Prostate gland (tissue), 2 donors: ENCODE measurements around the gene PGP. TPM values are rescaled to one million over a fixed set of nuclear protein-coding genes. Genes with fewer than 3 reads are reported as not detected.
A peak's percentile ranks its signal among the peaks of the same experiment; 100 is the strongest.

Experiments used
- DNase-seq: peaks from one replicate; pipeline ENCODE4 v3.0.0-alpha.2; 2019; ENCODE audit warnings: low spot score
- H3K27ac ChIP-seq, 2 donors: fragments of 200-600 bp; sonication (generic); 2 replicates each; pipeline ENCODE4 v1.5.1; 2017 to 2019
- H3K27me3 ChIP-seq: fragments of 200-600 bp; sonication (generic); replicated peaks from 2 replicates; pipeline ENCODE4 v1.5.1; 2019; ENCODE audit not compliant: insufficient read depth
- H3K36me3 ChIP-seq, 2 donors: fragments of 200-600 bp; sonication (generic); 1 replicate in 1 of 2; 2 replicates in 1 of 2; pipeline versions ENCODE4 v1.5.1 to v1.8.1; 2017 to 2019
- H3K4me1 ChIP-seq: fragments of 200-600 bp; sonication (generic); replicated peaks from 2 replicates; pipeline ENCODE4 v1.5.1; 2019
- H3K4me3 ChIP-seq, 2 donors: fragments of 200-600 bp; sonication (generic); 2 replicates each; pipeline ENCODE4 v1.5.1; 2017 to 2019
- H3K9me3 ChIP-seq: fragments of 200-600 bp; sonication (generic); 2 replicates; pipeline ENCODE4 v1.5.1; 2017
- CTCF ChIP-seq, 4 experiments: fragments of 200-600 bp in 2 of 4; fragments of 450-650 bp in 2 of 4; sonication (generic) in 2 of 4; IDR thresholded peaks; 1 replicate in 3 of 4; 2 replicates in 1 of 4; pipeline ENCODE4 v1.5.1; 2016 to 2019; ENCODE audit warnings: antibody characterized with exemption in 4 of 4, mild to moderate bottlenecking in 2 of 4, moderate library complexity in 2 of 4
- POLR2A ChIP-seq: fragments of 450-650 bp; IDR thresholded peaks from one replicate; pipeline ENCODE4 v1.6.1; 2016; ENCODE audit warnings: antibody characterized with exemption, mild to moderate bottlenecking
- POLR2AphosphoS5 ChIP-seq: sonication (generic); formaldehyde crosslinking; IDR thresholded peaks from one replicate; pipeline ENCODE4 v1.6.1; 2017; ENCODE audit warnings: antibody characterized with exemption
- WGBS: methylation state at CpG from one replicate; pipeline ENCODE4 v1.1.5; 2018; 5-methylcytosine and 5-hydroxymethylcytosine counted together
- intact Hi-C: fragments of 100-400 bp; cut with DNase I; formaldehyde crosslinking; loops from one replicate; pipeline ENCODE4 v1.14.2; 2022
- total RNA-seq, 2 donors: library from RNA; depleted of rRNA; stranded (reverse); fragments of >200 nt; gene quantifications; one replicate each; pipeline ENCODE4 v1.1.0, GENCODE V29; 2016

PGP gene
- total RNA-seq, 2 donors from 2014 or later = 12.7 to 23.7 TPM

DNA sequence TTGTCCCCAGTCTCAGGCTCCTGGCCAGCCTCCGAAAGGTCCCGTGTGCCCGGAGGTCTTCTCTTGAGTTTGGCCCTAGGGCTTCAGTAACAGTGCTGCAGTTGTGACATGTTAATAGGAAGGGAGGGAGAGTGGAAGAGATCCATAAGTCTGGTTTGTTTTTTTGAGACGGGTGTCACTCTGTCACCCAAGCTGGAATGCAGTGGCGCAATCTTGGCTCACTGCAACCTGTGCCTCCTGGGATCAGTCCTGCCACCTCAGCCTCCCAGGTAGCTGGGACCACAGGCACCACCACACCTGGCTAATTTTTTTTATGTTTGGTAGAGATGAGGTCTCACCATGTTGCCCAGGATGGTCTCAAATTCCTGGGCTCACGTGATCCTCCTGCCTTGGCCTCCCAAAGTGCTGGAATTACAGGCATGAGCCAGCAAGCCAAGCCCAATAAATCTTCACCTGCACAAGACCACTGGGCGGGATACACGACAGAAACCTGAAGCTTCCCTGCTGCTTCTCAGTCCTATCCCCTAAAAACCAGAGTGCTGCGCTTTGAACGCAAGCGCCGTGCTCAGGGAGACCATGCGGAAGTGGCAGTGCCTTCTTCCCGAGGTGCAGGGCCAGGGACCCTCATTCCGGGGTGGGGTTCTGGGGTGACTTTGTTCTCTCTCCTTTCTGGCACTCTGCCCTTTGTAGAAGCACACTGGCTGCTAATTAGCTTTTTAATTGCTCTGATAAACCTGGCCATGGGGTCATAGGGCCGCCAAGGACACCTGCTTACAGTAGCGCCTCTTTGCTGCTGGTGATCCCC is 48.2 kb downstream of the PGP start:
- no peak for DNase-seq
- intact Hi-C loops = no loop called here
- Histone ChIP-seq H3K27me3 (no peaks in the 10 kb centered on the region), H3K9me3 (no peaks in the 10 kb centered on the region), H3K4me3 (no peak overlapping the region), H3K4me1 (peaks cover 13% of the 10 kb centered on the region), H3K27ac (no peak overlapping the region), H3K36me3 (peaks cover 0 to 4% of the 10 kb centered on the region in 2 donors)
- TF ChIP-seq CTCF (IDR thresholded peaks at IDR 0.05) (no peak), POLR2AphosphoS5 (no peak), POLR2A (no peak)
- 84% methylated on average over 17 of the region's 17 CpGs for WGBS

DNA sequence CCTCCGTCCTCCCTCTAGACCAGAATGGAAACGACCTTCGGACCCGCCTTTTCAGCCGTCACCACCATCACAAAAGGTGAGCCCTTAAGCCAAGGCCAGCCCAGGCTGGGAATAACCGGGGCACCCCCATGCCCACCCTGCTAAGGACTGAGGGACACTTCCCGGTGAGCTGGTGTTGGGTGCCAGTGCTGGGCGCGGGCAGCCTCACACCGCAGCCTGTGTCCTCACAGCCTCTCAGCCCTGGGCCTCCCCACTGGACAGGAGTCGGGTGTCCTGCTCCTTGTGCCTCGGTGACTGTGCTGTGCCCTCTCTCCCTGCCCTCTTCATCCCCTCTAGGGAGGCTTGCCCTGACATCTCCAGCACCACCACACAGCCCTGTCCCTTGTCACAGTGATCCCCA is 48.8 kb downstream of the PGP start:
- no peak for DNase-seq
- Histone ChIP-seq H3K4me1 (peaks cover 13% of the 10 kb centered on the region), H3K36me3 (peaks cover 0 to 4% of the 10 kb centered on the region in 2 donors), H3K4me3 (no peak overlapping the region), H3K9me3 (no peaks in the 10 kb centered on the region), H3K27me3 (no peaks in the 10 kb centered on the region), H3K27ac (no peak overlapping the region)
- intact Hi-C loops = no loop called here
- TF ChIP-seq POLR2AphosphoS5 = no peak
- no peak for TF ChIP-seq CTCF (IDR thresholded peaks at IDR 0.05)
- TF ChIP-seq POLR2A = no peak
- WGBS = over 99% methylated on average over 12 of the region's 12 CpGs

DNA sequence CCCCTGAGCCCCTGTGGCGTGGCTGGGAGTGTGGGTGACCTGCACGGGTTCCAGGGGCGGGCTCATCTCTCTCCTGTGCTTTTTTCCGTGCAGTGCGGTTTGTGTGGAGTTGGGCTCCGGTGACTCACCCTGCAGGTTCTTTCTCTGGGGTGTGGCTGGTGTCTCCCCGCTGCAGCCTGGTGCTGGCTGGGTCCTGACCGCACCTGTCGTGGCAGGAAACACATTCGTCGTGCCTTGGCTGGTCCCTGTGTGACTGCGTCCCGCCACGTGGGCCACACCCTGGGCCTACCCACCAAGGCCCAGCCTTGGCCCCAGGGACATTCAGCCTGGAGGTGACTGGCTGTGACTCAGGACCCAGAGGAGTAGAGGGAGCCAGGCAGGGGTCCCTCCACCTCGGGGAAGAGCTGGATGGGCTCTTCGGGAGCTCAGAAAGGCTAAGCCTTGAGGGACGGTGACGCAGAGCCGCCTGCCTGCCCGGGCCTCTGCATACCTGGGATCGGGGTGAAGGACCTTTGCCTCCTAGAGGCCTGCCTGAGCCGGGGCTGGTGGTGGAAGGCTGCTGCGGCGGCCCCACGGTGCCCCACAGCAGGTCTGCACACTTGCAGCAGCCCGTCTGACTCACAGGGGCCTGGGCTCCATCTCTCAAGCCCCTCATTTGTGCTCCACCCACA is 51.3 kb downstream of the PGP start:
- no peaks in the 10 kb centered on the region for H3K9me3 ChIP-seq
- intact Hi-C loops = no loop called here
- no peaks in the 10 kb centered on the region for H3K27me3 ChIP-seq
- 43% methylated on average over 25 of the region's 26 CpGs for WGBS
- H3K4me3 ChIP-seq = no peak overlapping the region
- H3K4me1 ChIP-seq = peaks cover 13% of the 10 kb centered on the region
- H3K36me3 ChIP-seq = peaks cover 0 to 4% of the 10 kb centered on the region in 2 donors
- peak; percentile 64 for DNase-seq
- H3K27ac ChIP-seq = peak overlapping the region; percentile 59 to 68
- TF ChIP-seq CTCF (IDR thresholded peaks at IDR 0.05) (no peak), POLR2AphosphoS5 (no peak), POLR2A (no peak)

- Histone ChIP-seq H3K4me1 (peaks cover 13% of the 10 kb centered on the region), H3K27ac (peak overlapping the region; percentile 59 to 68), H3K9me3 (no peaks in the 10 kb centered on the region), H3K27me3 (no peaks in the 10 kb centered on the region), H3K36me3 (no peaks in the 10 kb centered on the region), H3K4me3 (no peak overlapping the region)
- no peak for DNase-seq
- intact Hi-C loops = no loop called here
- no peak for TF ChIP-seq POLR2AphosphoS5
- TF ChIP-seq POLR2A = no peak
- no peak for TF ChIP-seq CTCF (IDR thresholded peaks at IDR 0.05)
- WGBS = 34% methylated on average over 13 of the region's 13 CpGs
Measured at GRCh38 chr16:2162676-2163118, 51.9 kb downstream of the PGP start.
